Liver (tissue), 3 donors: ENCODE measurements around the gene ADH7.

ENCODE experiments used
- EGR1 ChIP-seq, 2 donors: IDR thresholded peaks; 2 replicates each; pipeline ENCODE4 v1.6.1; 2016 to 2018; ENCODE audit warnings: antibody characterized with exemption in 2 of 2, low read depth in 2 of 2
- FOXA1 ChIP-seq: IDR thresholded peaks from 2 replicates; pipeline ENCODE4 v1.6.1; 2016; ENCODE audit warnings: antibody characterized with exemption
- GABPA ChIP-seq, 2 donors: IDR thresholded peaks in 1 of 2; conservative IDR thresholded peaks in 1 of 2; 2 replicates each; pipeline ENCODE4 v1.6.1; 2016; ENCODE audit warnings: antibody characterized with exemption in 2 of 2, mild to moderate bottlenecking in 1 of 2, moderate library complexity in 1 of 2
- JUND ChIP-seq, 2 donors: IDR thresholded peaks; 2 replicates each; pipeline ENCODE4 v1.6.1; 2016; ENCODE audit warnings: antibody characterized with exemption in 2 of 2
- RAD21 ChIP-seq, 2 donors: IDR thresholded peaks; 2 replicates each; pipeline ENCODE4 v1.6.1; 2016; ENCODE audit warnings: antibody characterized with exemption in 2 of 2, mild to moderate bottlenecking in 2 of 2
- SP1 ChIP-seq: IDR thresholded peaks from 2 replicates; pipeline ENCODE4 v1.6.1; 2018; ENCODE audit warnings: antibody characterized with exemption, mild to moderate bottlenecking
- TAF1 ChIP-seq: conservative IDR thresholded peaks from 2 replicates; pipeline ENCODE4 v1.6.1; 2016; ENCODE audit warnings: antibody characterized with exemption, mild to moderate bottlenecking
- YY1 ChIP-seq: IDR thresholded peaks from 2 replicates; pipeline ENCODE4 v1.6.1; 2016; ENCODE audit warnings: antibody characterized with exemption, mild to moderate bottlenecking
- TF ChIP-seq, protein P1 (sequence below): fragments of 150-350 bp; IDR thresholded peaks from 2 replicates; pipeline ENCODE4 v1.5.1; 2017; ENCODE audit warnings: improper control_type of control experiment, low read depth, low read length; ENCODE audit not compliant: missing input control
- TF ChIP-seq, protein P2 (sequence below): IDR thresholded peaks from 2 replicates; pipeline ENCODE4 v1.6.1; 2016; ENCODE audit warnings: antibody characterized with exemption, mild to moderate bottlenecking
- TF ChIP-seq, protein P3 (sequence below): IDR thresholded peaks from 2 replicates; pipeline ENCODE4 v1.6.1; 2016; ENCODE audit warnings: antibody characterized with exemption
- TF ChIP-seq, protein P4 (sequence below): IDR thresholded peaks from 2 replicates; pipeline ENCODE4 v1.6.1; 2016; ENCODE audit warnings: antibody characterized with exemption
- TF ChIP-seq, protein P5 (sequence below): IDR thresholded peaks from 2 replicates; pipeline ENCODE4 v1.6.1; 2016; ENCODE audit warnings: antibody characterized with exemption
- donor health status: healthy.
- donor health status: healthy.

DNA sequence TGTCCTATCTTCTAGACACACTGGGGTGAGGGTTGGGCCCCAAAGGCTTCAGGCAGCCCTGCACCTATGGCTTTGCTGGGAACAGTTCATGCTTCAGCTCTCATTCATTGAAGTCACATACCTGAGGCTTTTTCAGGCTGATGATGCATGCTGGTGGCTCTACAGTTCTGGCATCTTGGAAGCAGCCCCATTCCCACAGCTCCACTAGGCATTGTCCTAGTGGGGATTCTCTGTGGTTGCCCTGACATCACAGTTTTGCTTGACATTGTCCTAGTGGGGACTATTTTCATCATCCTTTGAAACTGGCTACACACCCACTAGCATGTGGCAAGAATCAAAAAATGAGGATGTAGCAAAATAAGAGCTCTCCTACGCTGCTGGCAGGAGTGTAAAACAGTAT is 38.0 kb upstream of the ADH7 start:
- TF ChIP-seq, protein P1, sequence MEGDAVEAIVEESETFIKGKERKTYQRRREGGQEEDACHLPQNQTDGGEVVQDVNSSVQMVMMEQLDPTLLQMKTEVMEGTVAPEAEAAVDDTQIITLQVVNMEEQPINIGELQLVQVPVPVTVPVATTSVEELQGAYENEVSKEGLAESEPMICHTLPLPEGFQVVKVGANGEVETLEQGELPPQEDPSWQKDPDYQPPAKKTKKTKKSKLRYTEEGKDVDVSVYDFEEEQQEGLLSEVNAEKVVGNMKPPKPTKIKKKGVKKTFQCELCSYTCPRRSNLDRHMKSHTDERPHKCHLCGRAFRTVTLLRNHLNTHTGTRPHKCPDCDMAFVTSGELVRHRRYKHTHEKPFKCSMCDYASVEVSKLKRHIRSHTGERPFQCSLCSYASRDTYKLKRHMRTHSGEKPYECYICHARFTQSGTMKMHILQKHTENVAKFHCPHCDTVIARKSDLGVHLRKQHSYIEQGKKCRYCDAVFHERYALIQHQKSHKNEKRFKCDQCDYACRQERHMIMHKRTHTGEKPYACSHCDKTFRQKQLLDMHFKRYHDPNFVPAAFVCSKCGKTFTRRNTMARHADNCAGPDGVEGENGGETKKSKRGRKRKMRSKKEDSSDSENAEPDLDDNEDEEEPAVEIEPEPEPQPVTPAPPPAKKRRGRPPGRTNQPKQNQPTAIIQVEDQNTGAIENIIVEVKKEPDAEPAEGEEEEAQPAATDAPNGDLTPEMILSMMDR: no peak
- TF ChIP-seq GABPA (IDR thresholded peaks at IDR 0.05 in 1 of 2, conservative IDR thresholded peaks at IDR 0.05 in 1 of 2): no peak
- no peak for TF ChIP-seq JUND (IDR thresholded peaks at IDR 0.05)
- no peak for TF ChIP-seq TAF1
- TF ChIP-seq, protein P2, sequence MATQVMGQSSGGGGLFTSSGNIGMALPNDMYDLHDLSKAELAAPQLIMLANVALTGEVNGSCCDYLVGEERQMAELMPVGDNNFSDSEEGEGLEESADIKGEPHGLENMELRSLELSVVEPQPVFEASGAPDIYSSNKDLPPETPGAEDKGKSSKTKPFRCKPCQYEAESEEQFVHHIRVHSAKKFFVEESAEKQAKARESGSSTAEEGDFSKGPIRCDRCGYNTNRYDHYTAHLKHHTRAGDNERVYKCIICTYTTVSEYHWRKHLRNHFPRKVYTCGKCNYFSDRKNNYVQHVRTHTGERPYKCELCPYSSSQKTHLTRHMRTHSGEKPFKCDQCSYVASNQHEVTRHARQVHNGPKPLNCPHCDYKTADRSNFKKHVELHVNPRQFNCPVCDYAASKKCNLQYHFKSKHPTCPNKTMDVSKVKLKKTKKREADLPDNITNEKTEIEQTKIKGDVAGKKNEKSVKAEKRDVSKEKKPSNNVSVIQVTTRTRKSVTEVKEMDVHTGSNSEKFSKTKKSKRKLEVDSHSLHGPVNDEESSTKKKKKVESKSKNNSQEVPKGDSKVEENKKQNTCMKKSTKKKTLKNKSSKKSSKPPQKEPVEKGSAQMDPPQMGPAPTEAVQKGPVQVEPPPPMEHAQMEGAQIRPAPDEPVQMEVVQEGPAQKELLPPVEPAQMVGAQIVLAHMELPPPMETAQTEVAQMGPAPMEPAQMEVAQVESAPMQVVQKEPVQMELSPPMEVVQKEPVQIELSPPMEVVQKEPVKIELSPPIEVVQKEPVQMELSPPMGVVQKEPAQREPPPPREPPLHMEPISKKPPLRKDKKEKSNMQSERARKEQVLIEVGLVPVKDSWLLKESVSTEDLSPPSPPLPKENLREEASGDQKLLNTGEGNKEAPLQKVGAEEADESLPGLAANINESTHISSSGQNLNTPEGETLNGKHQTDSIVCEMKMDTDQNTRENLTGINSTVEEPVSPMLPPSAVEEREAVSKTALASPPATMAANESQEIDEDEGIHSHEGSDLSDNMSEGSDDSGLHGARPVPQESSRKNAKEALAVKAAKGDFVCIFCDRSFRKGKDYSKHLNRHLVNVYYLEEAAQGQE: no peak
- TF ChIP-seq, protein P3, sequence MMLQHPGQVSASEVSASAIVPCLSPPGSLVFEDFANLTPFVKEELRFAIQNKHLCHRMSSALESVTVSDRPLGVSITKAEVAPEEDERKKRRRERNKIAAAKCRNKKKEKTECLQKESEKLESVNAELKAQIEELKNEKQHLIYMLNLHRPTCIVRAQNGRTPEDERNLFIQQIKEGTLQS: no peak
- TF ChIP-seq, protein P4, sequence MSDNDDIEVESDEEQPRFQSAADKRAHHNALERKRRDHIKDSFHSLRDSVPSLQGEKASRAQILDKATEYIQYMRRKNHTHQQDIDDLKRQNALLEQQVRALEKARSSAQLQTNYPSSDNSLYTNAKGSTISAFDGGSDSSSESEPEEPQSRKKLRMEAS: no peak
- TF ChIP-seq RAD21 (IDR thresholded peaks at IDR 0.05): no peak
- TF ChIP-seq EGR1 (IDR thresholded peaks at IDR 0.05; ENCODE audit: low read depth in 2 of 2): no peak
- TF ChIP-seq YY1: no peak
- TF ChIP-seq FOXA1: no peak
- TF ChIP-seq SP1: no peak
- TF ChIP-seq, protein P5, sequence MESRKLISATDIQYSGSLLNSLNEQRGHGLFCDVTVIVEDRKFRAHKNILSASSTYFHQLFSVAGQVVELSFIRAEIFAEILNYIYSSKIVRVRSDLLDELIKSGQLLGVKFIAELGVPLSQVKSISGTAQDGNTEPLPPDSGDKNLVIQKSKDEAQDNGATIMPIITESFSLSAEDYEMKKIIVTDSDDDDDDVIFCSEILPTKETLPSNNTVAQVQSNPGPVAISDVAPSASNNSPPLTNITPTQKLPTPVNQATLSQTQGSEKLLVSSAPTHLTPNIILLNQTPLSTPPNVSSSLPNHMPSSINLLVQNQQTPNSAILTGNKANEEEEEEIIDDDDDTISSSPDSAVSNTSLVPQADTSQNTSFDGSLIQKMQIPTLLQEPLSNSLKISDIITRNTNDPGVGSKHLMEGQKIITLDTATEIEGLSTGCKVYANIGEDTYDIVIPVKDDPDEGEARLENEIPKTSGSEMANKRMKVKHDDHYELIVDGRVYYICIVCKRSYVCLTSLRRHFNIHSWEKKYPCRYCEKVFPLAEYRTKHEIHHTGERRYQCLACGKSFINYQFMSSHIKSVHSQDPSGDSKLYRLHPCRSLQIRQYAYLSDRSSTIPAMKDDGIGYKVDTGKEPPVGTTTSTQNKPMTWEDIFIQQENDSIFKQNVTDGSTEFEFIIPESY: no peak
